Subcutaneous adipose tissue (tissue), 4 donors: Measurements from ENCODE around the gene CNPY1. TPM values are rescaled to one million over a fixed set of nuclear protein-coding genes. Genes with fewer than 3 reads are reported as not detected.

Experiments used
- CTCF ChIP-seq: fragments of 450-650 bp; IDR thresholded peaks from one replicate; pipeline ENCODE4 v1.5.1; 2016; ENCODE audit warnings: low read depth, mild to moderate bottlenecking, control low read depth, antibody characterized with exemption, moderate library complexity
- total RNA-seq, 4 donors: library from RNA; depleted of rRNA; stranded (reverse); fragments of >200 nt; gene quantifications; one replicate each; pipeline ENCODE4 v1.1.0, GENCODE V29; 2016

Gene CNPY1
- total RNA-seq, 4 donors from 2014 or later, result not detected

GRCh38 chr7:155489158-155489840 is 57.1 kb downstream of the CNPY1 start:
- no peak for TF ChIP-seq CTCF

DNA sequence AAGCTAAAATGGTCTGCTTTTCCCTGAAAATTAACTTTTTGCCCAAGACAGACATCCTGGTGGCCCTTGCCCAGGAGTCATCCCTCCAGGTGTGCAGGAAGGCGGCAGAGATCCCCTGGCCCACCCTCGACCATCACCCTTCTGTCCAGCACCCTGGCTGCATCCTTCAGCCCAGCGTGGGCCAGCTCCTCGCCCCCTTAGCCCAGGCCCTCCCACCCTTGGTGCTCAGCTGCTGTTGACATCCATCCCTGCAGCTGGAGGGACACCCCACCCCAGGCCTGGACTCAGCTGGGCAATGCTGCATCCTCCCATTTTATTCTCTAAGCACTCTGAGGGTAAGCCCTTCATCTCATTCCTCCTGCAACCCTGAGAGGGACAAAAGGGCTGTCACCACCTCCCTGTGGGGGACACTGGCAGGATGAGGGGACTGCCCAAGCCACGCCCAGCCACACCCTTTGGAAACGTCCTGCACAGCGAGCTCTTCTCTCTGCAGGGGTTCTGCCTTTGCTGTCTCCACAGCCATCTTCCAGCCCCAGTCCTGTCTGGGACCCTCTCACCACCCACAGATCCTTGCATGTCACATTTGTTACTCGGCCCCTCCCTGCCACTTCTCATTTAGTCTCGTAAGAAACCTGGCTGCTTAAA is 57.8 kb downstream of the CNPY1 start:
- no peak for TF ChIP-seq CTCF

DNA sequence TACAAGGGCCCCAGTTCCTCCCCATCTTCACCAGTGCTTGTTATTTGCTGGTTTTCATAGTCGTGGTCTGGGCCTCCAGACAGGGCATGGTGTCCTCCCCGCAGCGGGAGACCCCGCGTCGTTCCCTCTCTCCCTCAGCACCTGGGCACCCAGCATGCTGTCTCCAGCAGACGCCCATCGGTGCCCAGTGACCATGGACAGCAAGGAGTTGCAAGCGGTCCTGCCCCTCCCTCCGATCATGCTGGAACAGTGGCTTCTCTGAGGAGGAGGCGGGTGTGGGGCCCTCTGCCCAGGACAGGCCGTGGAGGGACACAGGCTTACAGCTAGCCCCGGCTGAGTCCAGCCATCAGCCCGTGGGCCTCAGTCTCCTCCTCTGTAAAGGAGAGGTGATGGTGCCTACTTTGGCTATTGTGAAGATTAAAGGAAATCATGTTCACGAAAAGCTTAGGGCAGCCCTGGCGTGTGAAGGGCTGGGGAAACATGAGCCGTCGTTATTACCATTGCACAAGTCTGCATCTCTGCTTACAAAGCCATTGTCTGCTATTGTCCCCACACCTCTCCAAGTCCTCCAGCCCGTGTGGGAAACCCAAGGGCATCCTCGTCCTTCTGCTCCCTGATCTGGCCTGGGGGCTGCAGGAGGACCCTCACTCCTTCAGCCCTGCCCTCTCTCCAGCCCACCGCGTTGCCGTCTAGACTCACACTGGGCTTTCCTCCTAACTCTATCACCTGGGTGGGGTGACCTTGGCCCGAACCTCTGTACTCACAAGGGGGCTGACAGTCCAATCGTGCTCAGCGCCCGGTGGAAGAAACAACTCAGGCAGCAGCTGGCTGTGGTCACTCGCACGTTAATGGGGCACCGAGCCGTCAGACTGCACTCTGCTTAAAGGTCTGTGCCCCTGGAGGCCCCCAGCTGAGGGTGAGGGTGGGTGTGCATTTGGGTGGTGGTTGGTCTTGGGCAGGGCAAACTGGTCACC is 58.6 kb downstream of the CNPY1 start:
- TF ChIP-seq CTCF, result no peak

- no peak for TF ChIP-seq CTCF
Observed at GRCh38 chr7:155486783-155487508, 59.4 kb downstream of the CNPY1 start.

DNA sequence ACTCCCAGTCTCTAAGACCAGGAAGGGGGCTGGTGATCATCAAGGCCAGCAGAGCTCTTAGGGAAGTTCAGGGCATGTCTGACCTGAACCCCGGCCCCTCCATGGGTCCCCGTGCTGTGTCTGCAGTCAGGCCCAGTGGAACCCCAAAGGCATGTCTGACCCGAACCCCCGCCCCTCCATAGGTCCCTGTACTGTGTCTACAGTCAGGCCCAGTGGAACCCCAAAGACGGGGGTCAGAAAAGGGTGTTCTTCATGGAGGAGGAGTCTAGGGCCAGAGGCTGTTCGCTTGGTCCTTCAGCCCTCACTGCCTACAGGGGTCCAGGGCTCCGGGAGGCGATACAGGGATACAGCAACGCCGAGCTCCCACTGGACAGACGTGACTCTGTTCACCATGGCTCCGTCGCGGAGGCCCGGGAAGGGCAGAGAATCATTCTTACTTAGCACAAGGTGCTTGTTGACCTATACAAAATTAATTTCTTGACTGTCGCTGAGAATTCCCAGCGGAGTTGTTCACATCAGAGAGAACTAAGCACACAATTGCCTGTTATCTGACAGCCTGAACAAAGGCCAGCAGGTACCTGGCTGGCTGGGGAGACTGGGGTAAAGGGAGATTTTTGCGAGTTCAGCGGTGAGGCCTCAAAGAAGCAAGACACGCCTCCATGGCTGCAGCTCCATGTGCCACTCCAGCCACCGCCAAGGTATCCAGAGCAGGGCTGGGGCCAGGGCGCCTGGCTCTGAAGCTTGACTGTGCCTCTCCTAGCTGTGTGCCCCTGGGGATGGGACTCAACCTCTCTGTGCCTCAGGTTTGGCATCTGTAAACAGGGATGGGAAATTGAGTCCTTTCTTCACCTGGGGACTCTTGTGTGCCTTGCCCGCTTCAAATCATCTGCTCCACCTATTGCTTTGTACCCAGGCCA is 61.6 kb downstream of the CNPY1 start:
- no peak for TF ChIP-seq CTCF

GRCh38 chr7:155483868-155484325 is 62.5 kb downstream of the CNPY1 start:
- TF ChIP-seq CTCF, result no peak
